GM19193 (cell line): ENCODE data around the gene GNAL.

Source experiments
- POLR2A ChIP-seq: IDR thresholded peaks from 4 replicates; pipeline ENCODE4 v1.6.1; 2011; ENCODE audit not compliant: insufficient read depth, insufficient read length; ENCODE audit errors: extremely low read depth

GNAL gene

DNA sequence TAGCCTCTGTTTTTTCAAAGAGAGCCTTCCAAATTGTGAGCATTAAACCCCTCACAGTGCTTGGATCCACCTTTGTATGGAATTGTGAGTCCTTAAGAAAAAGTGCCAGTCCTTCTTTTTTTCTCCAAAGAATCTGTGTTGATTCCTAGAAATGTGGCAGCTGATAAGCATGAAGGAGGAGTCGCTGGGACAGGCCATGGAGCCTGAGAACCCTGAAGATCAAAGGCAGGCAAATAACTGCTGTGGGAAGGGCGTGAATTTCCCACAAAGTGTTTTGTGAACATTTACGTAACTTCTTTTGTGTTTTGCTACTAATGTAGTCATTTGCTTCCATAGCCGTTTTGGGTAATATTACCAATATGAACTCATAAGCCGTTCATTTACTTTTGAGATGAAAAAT is 134.5 kb downstream of the GNAL start:
- TF ChIP-seq POLR2A = no peak

DNA sequence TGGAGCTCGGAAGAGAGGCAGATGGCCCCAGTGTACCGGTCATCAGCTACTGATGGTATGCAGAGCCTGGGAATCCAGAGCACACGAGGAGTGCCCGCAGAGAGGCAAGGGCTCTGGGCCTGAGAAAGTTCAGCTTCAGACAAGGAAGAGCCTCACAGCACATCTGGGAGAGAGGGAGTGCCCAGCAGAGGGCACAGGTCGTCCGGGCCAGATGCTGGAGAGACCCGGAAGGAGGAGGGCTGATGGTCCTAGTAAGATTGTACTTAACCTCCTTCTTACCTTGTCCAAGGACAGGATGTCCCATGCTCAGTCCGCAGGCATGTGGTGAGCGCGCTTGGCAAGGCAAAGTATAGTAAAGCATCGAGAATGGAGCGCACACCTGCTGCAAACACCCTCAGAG is 137.8 kb downstream of the GNAL start:
- no peak for TF ChIP-seq POLR2A

DNA sequence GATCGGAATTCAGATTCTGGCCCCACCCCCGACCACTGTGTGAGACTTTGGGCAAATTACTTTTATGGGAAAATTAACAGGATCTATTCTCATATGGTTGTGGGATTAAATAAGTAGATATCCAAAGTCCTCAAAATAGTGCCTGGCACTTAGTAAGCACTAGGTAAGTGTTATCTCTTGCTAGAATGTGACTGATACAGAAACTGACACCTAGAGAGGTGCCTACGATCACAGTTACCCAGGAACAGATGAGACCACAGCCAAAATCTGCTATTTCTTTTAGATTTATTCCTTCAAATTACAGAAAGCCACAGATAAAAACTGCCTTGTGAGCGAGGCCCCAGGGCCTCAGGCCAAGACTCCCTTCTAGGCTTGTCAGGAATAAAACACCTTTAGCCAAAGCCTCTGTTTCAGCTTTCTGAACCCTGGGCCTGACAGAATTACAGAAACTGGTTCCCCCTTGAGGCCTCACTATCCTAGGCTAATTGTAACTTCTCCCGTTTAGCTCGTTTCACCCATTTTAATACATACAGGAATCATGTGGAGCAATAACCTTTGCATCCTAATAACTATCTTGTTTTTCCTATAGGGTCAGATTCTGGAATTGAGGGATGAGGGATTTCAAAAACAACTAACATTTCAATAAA is 139.8 kb downstream of the GNAL start:
- TF ChIP-seq POLR2A = no peak

DNA sequence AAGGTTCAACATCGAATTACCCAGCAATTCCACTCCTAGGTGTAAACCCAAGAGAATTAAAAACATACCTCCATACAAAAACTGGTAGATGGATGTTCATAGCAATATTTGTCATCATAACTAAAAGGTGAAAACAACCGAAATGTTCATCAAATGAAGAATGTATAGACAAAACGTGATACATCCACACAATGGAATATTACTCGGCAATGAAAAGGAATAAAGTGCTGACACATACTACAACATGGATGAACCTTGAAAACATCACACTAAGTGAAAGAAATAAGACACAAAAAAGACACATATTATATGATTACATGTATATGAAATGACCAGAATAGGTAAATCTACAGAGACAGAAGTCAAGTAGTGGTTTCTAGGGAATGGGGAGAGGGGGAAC is 141.5 kb downstream of the GNAL start:
- TF ChIP-seq POLR2A = no peak

DNA sequence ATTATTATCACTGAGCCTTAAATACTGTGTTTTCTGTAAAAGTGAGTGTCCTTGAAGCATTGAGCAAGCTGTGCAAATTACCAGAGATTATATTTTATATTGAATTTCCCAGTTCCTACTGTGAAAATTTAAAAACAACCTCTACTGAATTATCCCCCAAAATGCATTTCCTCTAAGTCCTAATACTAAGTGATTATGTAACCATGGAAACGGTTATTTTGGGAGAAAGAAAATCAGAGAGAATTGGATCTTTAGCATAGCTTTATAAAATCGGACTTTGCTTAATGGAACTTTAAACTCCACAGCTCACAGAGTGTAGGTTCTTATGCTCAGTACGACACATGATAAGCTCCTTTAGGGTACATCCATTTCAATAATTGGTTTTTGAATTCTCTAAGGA is 142.9 kb downstream of the GNAL start:
- no peak for TF ChIP-seq POLR2A

DNA sequence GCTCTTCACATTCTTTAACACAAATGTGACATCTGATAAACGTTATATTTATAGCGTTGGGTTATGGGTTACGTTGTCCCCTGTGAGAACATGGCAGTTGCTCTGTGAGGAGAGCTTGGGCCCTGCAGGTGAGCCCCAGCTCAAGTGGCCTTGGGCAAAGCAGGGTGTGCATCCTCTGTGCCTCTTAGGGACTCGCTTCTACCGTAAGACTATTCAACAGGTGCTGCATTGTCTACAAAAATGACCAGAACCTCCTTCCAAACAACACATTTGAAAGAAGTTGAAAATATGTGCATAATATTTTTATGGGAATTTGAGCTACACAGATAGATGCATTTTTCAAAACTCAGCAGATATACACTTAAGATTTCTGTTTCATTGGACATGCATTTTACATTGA is 145.7 kb downstream of the GNAL start:
- no peak for TF ChIP-seq POLR2A

DNA sequence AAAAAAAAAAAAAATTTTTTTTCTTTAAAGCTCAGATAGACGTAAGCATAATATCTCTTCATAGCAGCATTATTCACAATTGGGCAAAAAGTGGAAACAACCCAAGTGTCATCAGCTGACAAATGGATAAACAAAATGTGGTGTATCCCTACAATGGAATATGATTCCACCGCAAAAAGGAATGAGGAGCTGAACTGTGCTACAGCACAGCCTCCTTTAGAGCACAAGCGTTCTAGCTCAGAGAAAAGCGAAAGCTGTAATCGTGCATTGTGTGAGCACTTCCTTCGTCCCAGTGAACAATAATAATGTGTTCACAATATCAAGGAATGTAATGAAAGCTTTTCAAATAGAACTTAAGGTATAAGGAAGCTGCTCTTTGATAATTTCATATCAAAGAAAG is 150.5 kb downstream of the GNAL start:
- no peak for TF ChIP-seq POLR2A

DNA sequence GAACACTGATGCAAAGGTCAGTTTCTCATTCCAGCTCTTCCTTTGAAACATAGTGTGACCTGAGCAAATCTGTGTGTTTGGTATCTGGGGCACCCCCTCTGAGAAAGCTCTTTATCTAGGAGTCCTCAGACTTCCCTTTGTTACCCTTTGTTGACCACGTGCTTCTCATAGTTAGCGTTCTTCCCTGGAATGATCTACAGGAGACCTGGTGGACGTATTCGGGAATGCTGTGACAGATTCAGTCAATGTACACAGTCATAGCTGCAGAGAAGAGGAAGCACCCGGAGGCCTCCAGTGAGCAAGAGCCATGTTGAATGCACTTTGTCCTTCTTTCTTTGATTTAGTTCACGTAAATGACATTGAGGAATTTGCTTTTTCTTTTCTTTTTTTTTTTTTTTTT is 151.4 kb downstream of the GNAL start:
- TF ChIP-seq POLR2A = no peak

DNA sequence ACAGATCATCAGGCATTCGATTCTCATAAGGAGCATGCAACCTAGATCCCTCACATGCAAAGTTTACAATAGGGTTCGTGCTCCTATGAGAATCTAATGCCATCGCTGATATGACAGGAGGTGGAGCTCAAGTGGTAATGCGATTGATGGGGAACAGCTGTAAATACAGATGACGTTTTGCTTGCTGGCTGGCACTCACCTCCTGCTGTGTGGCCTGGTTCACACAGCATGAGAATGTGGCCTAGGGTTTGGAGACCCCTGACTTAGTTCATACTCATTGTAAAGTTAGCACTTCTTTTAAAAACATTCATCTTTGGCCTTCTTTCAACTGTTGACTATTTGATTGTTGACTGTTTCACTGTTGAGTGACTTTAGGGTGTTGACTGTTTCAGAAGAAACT is 153.5 kb downstream of the GNAL start:
- no peak for TF ChIP-seq POLR2A

DNA sequence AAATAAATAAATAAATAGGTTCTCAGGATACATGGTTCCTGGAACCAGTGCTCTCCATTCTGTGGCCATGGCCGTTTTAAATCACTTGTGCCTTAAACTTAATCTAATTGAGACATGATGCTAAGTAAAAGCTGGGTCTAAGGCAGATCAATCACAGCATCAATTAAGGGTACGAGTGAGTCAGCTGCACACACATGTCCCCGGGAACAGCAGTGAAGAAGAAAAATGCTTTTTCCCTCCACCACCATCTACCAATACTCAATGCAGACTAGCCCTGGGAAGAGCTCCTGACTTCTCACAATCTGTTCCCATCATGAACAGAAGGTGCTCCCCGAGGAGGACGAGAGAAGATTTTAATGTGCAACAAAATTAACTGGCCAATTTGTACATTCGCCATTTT is 155.4 kb downstream of the GNAL start:
- no peak for TF ChIP-seq POLR2A

DNA sequence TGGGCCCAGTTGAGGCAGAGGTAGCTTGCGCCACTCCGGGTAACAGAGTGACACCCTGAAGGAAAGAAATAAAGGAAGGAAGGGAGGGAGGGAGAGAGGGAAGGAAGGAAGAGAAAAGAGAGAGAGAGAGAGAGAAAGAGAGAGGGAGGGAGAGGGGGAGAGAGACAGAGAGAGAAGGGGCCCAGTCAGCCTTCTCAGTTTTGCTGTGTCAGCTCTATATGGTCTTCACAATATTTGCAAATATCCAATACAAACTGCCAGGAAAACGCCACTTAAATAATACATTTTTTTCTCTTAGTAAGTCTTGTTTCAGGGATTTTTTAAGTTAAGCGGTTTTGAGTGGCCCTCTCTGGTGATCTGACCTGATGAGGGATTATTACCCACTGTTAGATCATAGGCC is 156.6 kb downstream of the GNAL start:
- no peak for TF ChIP-seq POLR2A

DNA sequence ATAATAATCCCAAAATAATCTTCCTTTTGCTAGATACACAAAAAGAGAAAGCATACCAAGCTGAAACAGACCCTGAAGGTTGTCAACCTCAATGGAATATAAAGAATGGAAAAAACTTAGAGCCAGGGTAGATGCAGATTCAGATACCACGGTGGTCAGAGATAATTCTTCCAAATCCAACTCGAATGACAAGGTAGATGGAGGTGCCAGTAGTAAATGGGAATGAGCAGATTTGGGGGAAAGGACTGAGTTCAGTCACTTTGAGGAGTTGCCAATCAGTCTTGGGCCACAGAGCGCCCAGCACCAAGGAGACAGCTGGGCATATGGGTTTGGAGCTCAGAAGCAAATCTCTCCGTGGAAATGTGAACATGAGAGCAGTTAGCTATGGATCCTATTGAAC is 158.7 kb downstream of the GNAL start:
- TF ChIP-seq POLR2A = no peak

DNA sequence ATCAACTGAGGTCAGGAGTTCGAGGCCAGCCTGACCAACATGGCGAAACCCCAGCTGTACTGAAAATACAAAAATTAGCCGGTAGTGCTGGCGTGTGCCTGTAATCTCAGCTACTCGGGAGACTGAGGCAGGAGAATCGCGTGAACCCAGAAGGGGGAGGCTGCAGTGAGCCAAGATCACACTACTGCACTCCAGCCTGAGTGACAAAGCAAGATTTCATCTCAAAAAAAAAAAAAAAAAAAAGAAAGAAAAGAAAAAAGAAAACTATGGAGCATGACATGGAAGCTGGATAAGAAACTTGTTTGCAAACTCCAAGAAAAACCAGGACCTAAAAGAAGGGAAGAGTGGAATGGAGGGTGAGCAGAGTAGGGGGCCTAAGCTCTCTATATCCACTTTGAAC is 160.2 kb downstream of the GNAL start:
- no peak for TF ChIP-seq POLR2A

DNA sequence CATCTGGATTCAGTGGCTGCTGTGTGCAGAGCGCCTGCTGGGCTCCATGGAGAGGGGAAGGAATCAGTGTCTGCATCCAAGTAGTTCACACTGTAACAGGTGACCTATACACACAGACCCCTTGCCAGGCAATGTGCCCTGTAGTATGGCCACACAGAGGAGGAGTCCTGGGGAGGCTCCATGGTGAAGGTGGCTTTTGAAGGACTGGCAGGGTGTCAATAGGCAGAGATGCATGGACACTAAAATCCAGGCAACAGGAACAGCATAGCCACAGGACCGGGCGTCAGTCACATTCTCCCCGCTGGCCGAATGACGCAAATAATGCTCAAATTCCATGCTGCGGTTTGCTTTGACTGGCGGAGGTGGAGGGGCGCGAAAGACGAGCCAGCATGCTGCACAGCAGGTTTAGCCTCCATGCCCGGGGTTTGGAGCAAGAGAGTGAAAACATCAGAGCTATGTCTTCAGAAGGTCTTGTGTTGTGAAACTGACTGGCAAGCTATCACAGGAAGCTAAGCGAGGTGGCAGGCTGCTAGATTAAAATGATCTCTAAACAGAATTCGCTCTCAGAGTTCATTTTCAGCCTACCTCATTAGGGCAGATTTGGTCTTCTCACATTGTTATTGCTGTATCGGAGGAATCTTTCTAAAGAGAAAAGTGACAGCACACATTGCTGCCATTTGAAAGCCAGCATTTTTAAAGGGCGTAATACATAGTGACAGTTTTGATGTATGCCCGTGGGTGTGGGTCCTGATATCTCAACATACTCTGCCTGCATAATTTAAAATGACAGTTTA is 161.0 kb downstream of the GNAL start:
- TF ChIP-seq POLR2A = no peak

DNA sequence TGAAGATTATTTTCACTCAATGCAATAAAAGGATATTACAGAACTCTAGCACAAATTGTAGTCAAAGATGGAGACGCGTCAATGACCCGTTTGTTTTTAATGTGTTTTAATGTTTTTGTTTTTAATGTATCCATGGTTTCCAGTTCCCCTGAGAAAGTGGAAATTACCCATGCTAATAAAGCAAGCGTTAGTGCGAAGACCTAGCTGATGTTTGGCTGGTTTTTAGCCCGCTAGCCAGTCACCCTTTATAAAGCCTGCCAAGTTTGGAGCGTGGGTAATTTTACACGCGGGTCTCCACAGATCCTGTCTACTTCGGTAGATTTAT is 161.7 kb downstream of the GNAL start:
- no peak for TF ChIP-seq POLR2A

DNA sequence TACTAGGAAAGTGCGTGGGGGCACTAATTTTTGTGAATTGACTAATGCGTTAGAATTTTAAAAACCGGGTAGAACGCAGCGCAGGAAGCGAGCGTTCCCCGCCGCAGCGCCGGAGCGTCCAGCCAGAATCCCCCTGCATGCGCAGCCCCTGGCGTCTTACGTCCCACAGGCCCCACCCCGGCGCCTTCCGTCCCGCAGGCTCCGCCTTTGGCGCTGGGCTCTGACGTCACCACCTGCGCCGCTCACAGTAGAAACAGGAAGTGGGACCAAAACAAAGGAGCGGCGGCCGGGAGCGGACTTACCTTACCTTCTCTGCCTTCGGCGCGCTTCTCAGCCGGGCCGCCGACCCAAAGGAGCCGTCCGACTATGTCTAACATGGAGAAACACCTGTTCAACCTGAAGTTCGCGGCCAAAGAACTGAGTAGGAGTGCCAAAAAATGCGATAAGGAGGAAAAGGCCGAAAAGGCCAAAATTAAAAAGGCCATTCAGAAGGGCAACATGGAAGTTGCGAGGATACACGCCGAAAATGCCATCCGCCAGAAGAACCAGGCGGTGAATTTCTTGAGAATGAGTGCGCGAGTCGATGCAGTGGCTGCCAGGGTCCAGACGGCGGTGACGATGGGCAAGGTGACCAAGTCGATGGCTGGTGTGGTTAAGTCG is 162.2 kb downstream of the GNAL start, which contains the start of gene CHMP1B:
TSS of gene CHMP1B (plus strand) at position 268 of the 660 bp plus-strand sequence. CDS start at position 367, 99 bp downstream.
- TF ChIP-seq POLR2A = peak; percentile 92
